Nephron (organoid): Measurements from ENCODE around the gene PAQR6.

Experiments
- H3K27ac Mint-ChIP-seq, 3 experiments: 2 replicates each; pipeline ENCODE4 v1.8.0; 2020; ENCODE audit warnings: mixed read lengths in 3 of 3, mild to moderate bottlenecking in 2 of 3, moderate library complexity in 1 of 3
- H3K27me3 Mint-ChIP-seq: 2 replicates; pipeline ENCODE4 v1.8.0; 2021; ENCODE audit warnings: low read depth, mild to moderate bottlenecking, moderate library complexity, mixed read lengths
- H3K36me3 Mint-ChIP-seq: 2 replicates; pipeline ENCODE4 v1.8.0; 2020; ENCODE audit warnings: low read depth, mixed read lengths
- H3K4me1 Mint-ChIP-seq: 2 replicates; pipeline ENCODE4 v1.8.0; 2020; ENCODE audit warnings: mixed read lengths
- H3K4me3 Mint-ChIP-seq, 3 experiments: 2 replicates each; pipeline ENCODE4 v1.8.0; 2020; ENCODE audit warnings: mild to moderate bottlenecking in 3 of 3, mixed read lengths in 3 of 3, moderate library complexity in 2 of 3
- H3K9me3 Mint-ChIP-seq: 2 replicates; pipeline ENCODE4 v1.8.0; 2020; ENCODE audit warnings: mixed read lengths
- CTCF ChIP-seq, 3 experiments: fragments of 200-600 bp; sonication (generic); IDR thresholded peaks; one replicate each; pipeline ENCODE4 v1.5.0; 2021; ENCODE audit warnings: antibody characterized with exemption in 3 of 3; ENCODE audit not compliant: unreplicated experiment in 3 of 3

The PAQR6 gene

GRCh38 chr1:156236164-156236563, 11.7 kb downstream of the PAQR6 start:
- H3K4me3 Mint-ChIP-seq, result no peak overlapping the region
- no peaks in the 10 kb centered on the region for H3K9me3 Mint-ChIP-seq
- H3K27me3 Mint-ChIP-seq, result no peaks in the 10 kb centered on the region
- H3K36me3 Mint-ChIP-seq, result peaks cover 51% of the 10 kb centered on the region
- H3K4me1 Mint-ChIP-seq, result no peaks in the 10 kb centered on the region
- no peak for TF ChIP-seq CTCF (IDR thresholded peaks at IDR 0.05; ENCODE audit: unreplicated experiment in 3 of 3)
- no peak overlapping the region for H3K27ac Mint-ChIP-seq

GRCh38 chr1:156233426-156234127, 14.3 kb downstream of the PAQR6 start:
- H3K27me3 Mint-ChIP-seq, result no peaks in the 10 kb centered on the region
- H3K9me3 Mint-ChIP-seq, result no peaks in the 10 kb centered on the region

GRCh38 chr1:156232201-156232894, 15.5 kb downstream of the PAQR6 start:
- Mint-ChIP-seq H3K27me3 (no peaks in the 10 kb centered on the region), H3K36me3 (peaks cover 46% of the 10 kb centered on the region)
- TF ChIP-seq CTCF (IDR thresholded peaks at IDR 0.05; ENCODE audit: unreplicated experiment in 3 of 3), result no peak

More at GRCh38 chr1:156233426-156234127, 14.3 kb downstream of the PAQR6 start:
- Mint-ChIP-seq H3K4me3 (no peak overlapping the region), H3K27ac (no peak overlapping the region), H3K36me3 (peaks cover 46% of the 10 kb centered on the region), H3K4me1 (peaks cover 5% of the 10 kb centered on the region)
- no peak for TF ChIP-seq CTCF (IDR thresholded peaks at IDR 0.05; ENCODE audit: unreplicated experiment in 3 of 3)

DNA sequence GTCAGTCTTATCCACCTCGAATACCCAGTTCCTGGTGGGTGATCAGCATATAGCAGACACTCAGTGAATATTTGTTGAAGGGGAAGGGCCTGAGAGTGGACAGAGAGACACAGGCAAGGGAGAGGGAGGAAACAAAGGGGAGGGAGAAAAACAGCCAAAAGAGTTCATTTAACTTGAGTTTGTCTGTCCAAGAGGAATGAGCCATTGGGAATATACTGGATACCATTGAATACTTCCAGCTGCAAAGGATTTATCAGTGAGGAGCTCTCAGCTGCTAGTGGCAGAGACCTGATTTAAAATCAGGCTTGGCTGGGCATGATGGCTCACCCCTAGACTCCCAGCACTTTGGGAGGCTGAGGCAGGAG, 17.4 kb downstream of the PAQR6 start:
- H3K36me3 Mint-ChIP-seq, result peaks cover 33% of the 10 kb centered on the region
- no peaks in the 10 kb centered on the region for H3K9me3 Mint-ChIP-seq
- H3K4me3 Mint-ChIP-seq, result no peak overlapping the region
- H3K27me3 Mint-ChIP-seq, result no peaks in the 10 kb centered on the region
- no peak for TF ChIP-seq CTCF (IDR thresholded peaks at IDR 0.05; ENCODE audit: unreplicated experiment in 3 of 3)
- no peak overlapping the region for H3K27ac Mint-ChIP-seq
- H3K4me1 Mint-ChIP-seq, result peaks cover 12% of the 10 kb centered on the region

More at GRCh38 chr1:156232201-156232894, 15.5 kb downstream of the PAQR6 start:
- Mint-ChIP-seq H3K9me3 (no peaks in the 10 kb centered on the region), H3K27ac (no peak overlapping the region), H3K4me3 (no peak overlapping the region), H3K4me1 (peaks cover 5% of the 10 kb centered on the region)

- H3K27me3 Mint-ChIP-seq, result no peaks in the 10 kb centered on the region
- peaks cover 14% of the 10 kb centered on the region for H3K4me1 Mint-ChIP-seq
- TF ChIP-seq CTCF (IDR thresholded peaks at IDR 0.05; ENCODE audit: unreplicated experiment in 3 of 3), result no peak
- no peak overlapping the region for H3K27ac Mint-ChIP-seq
- H3K9me3 Mint-ChIP-seq, result no peaks in the 10 kb centered on the region
- H3K36me3 Mint-ChIP-seq, result peaks cover 36% of the 10 kb centered on the region
- H3K4me3 Mint-ChIP-seq, result no peak overlapping the region
Measured at GRCh38 chr1:156229809-156230472, 17.9 kb downstream of the PAQR6 start.
